Mesenchymal stem cell (in vitro differentiated cells and primary cell): ENCODE data around the gene GPC2. TPM values are rescaled to one million over a fixed set of nuclear protein-coding genes. Genes with fewer than 3 reads are reported as not detected.
"Not testable (repeated sequence)": the region's sequence is repeated elsewhere in the genome, so short reads cannot be mapped to it uniquely, and the experiment has no call there.

ENCODE experiments used
- DNase-seq: peaks from one replicate; pipeline ENCODE4 v3.0.0-alpha.2; 2013
- H2AFZ ChIP-seq: one replicate; pipeline ENCODE4 v1.6.1; 2013; ENCODE audit warnings: low read depth, mild to moderate bottlenecking, control low read depth, inconsistent platforms, low read length, moderate library complexity
- H2AK5ac ChIP-seq: 2 replicates; pipeline ENCODE4 v1.6.1; 2013; ENCODE audit warnings: low read length, moderate library complexity, mild to moderate bottlenecking, inconsistent platforms; ENCODE audit not compliant: severe bottlenecking
- H2BK120ac ChIP-seq: one replicate; pipeline ENCODE4 v1.6.1; 2013; ENCODE audit warnings: low read depth, mild to moderate bottlenecking, inconsistent platforms, low read length, moderate library complexity
- H2BK12ac ChIP-seq, 2 experiments: one replicate each; pipeline ENCODE4 v1.6.1; 2013; ENCODE audit warnings: inconsistent platforms in 2 of 2, low read length in 2 of 2, mild to moderate bottlenecking in 2 of 2, moderate library complexity in 2 of 2, control low read depth in 1 of 2
- H2BK15ac ChIP-seq: one replicate; pipeline ENCODE4 v1.6.1; 2013; ENCODE audit warnings: mild to moderate bottlenecking, low read depth, inconsistent platforms; ENCODE audit not compliant: poor library complexity, severe bottlenecking
- H2BK5ac ChIP-seq: 2 replicates; pipeline ENCODE4 v1.6.1; 2013; ENCODE audit warnings: low read depth, mild to moderate bottlenecking, low read length, control low read depth, inconsistent platforms; ENCODE audit not compliant: poor library complexity, severe bottlenecking
- H3K14ac ChIP-seq, 2 experiments: one replicate each; pipeline ENCODE4 v1.6.1; 2013; ENCODE audit warnings: inconsistent platforms in 2 of 2, low read length in 2 of 2, control low read depth in 1 of 2, mild to moderate bottlenecking in 1 of 2, moderate library complexity in 1 of 2
- H3K18ac ChIP-seq, 2 experiments: one replicate each; pipeline ENCODE4 v1.6.1; 2013; ENCODE audit warnings: inconsistent platforms in 2 of 2, low read length in 2 of 2, control low read depth in 1 of 2, low read depth in 1 of 2, mild to moderate bottlenecking in 1 of 2
- H3K23ac ChIP-seq, 2 experiments: one replicate each; pipeline ENCODE4 v1.6.1; 2013; ENCODE audit warnings: inconsistent platforms in 2 of 2, low read length in 2 of 2, mild to moderate bottlenecking in 2 of 2, moderate library complexity in 2 of 2, control low read depth in 1 of 2
- H3K27ac ChIP-seq: 2 replicates; pipeline ENCODE4 v1.5.1; 2013; ENCODE audit warnings: mild to moderate bottlenecking, moderate library complexity, low read length, control low read depth, inconsistent platforms; ENCODE audit not compliant: poor library complexity, severe bottlenecking
- H3K27me3 ChIP-seq, 2 experiments: 2 replicates each; pipeline versions ENCODE4 v1.6.1 to v1.7.0; 2013; ENCODE audit warnings: low read length in 2 of 2, mild to moderate bottlenecking in 2 of 2, moderate library complexity in 2 of 2, control low read depth in 1 of 2, inconsistent platforms in 1 of 2; ENCODE audit not compliant: control insufficient read depth in 1 of 2, insufficient read depth in 1 of 2
- H3K36me3 ChIP-seq, 2 experiments: 2 replicates each; pipeline versions ENCODE4 v1.6.1 to v1.7.0; 2013; ENCODE audit warnings: low read length in 2 of 2, control low read depth in 1 of 2, inconsistent platforms in 1 of 2, low read depth in 1 of 2, mild to moderate bottlenecking in 1 of 2; ENCODE audit not compliant: insufficient read depth in 2 of 2, control insufficient read depth in 1 of 2
- H3K4ac ChIP-seq, 2 experiments: one replicate each; pipeline ENCODE4 v1.6.1; 2013; ENCODE audit warnings: inconsistent platforms in 2 of 2, low read length in 2 of 2, mild to moderate bottlenecking in 2 of 2, moderate library complexity in 2 of 2, control low read depth in 1 of 2, low read depth in 1 of 2
- H3K4me1 ChIP-seq: 2 replicates; pipeline ENCODE4 v1.6.1; 2013; ENCODE audit warnings: low read depth, low read length, control low read depth; ENCODE audit not compliant: control insufficient read depth, insufficient read depth
- H3K4me2 ChIP-seq: 2 replicates; pipeline ENCODE4 v1.6.1; 2013; ENCODE audit warnings: low read length, mild to moderate bottlenecking, inconsistent platforms; ENCODE audit not compliant: poor library complexity, severe bottlenecking
- H3K4me3 ChIP-seq, 2 experiments: 2 replicates each; pipeline versions ENCODE4 v1.5.1 to v1.7.0; 2013; ENCODE audit warnings: low read length in 2 of 2, mild to moderate bottlenecking in 2 of 2, control low read depth in 1 of 2, low read depth in 1 of 2; ENCODE audit not compliant: insufficient read depth in 1 of 2
- H3K79me1 ChIP-seq: replicated peaks from 2 replicates; pipeline ENCODE4 v1.6.1; 2013; ENCODE audit warnings: mild to moderate bottlenecking, control low read depth, low read length, inconsistent platforms; ENCODE audit not compliant: poor library complexity, severe bottlenecking
- H3K9ac ChIP-seq: 2 replicates; pipeline ENCODE4 v1.7.0; 2013; ENCODE audit warnings: mild to moderate bottlenecking, low read length, moderate library complexity
- H3K9me3 ChIP-seq: 2 replicates; pipeline ENCODE4 v1.7.0; 2013; ENCODE audit warnings: mild to moderate bottlenecking, low read length; ENCODE audit not compliant: control insufficient read depth
- H4K8ac ChIP-seq: one replicate; pipeline ENCODE4 v1.6.1; 2013; ENCODE audit warnings: inconsistent platforms, mild to moderate bottlenecking, low read length, moderate library complexity
- H4K91ac ChIP-seq: one replicate; pipeline ENCODE4 v1.6.1; 2013; ENCODE audit warnings: mild to moderate bottlenecking, low read length, inconsistent platforms
- WGBS: methylation state at CpG from one replicate; pipeline ENCODE4 v1.1.7; 2013; ENCODE audit warnings: mixed read lengths; 5-methylcytosine and 5-hydroxymethylcytosine counted together
- polyA plus RNA-seq, 2 experiments: library from polyadenylated mRNA; stranded (reverse); fragments of 200-250 nt; gene quantifications; one replicate each; pipeline ENCODE4 v1.2.3, GENCODE V29; 2013

The GPC2 gene
- polyA plus RNA-seq (2013, experiment 1 of 2) = 3.4 TPM
- polyA plus RNA-seq (2013, experiment 2 of 2) = 2.7 TPM

DNA sequence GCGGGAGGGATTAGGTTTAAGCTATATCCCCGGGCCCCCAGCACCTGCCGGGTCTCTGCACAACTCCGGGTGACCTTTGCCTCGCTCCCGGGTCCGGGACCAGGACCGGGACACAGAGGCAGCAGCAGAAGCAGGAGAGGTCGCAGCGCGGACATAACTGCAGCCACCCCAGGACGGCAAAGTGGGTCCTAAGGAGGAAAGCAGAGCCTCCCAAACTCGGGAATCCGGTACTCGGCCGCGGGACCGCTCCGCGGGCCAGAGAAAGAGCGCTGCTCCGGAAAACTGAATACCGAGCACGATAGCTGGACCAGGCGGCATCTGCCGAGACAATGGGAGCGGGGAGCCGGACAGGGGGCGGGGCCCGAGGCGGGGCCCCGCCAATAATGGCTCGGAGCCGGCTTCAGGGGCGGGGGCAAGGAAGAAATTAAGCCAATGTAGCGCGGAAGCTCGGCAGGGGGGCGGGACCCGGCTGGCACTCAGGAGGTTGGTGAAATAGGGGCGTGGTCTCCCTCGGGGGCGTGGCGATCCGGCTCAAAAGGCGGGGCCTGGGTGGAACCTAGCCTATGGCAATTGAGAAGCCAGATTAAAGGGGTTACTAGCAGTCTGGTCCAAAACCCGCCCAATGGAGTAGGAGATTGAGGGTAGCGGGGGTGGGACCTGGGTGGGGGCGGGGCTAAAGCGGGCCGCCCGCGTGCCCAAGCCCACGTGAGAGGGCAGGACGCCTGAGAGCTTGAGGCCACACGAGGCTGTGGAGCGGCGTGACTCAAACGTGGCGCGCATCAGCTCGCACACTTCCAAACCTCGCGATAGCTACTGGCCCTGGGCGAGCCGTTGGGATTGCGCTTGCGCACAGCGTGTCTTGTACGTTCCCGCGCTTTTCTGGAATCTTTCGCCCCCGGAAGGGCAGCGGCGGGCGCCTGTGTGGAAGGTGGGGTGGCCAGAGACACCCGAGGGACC lies at the start of gene GPC2, which contains the start of gene STAG3:
TSS of gene GPC2 (minus strand) at position 337 of the 957 bp plus-strand sequence. CDS start at position 155, 182 bp downstream.
TSS of gene STAG3 (plus strand) at position 874 of the 957 bp plus-strand sequence. CDS start 2,639 bp downstream, outside the sequence.
- Histone ChIP-seq H3K36me3 (peaks cover 0 to 16% of the 10 kb centered on the region in 2 experiments), H3K9ac (peak within 1 kb of the TSS; percentile 78), H3K79me1 (peaks cover 4% of the 10 kb centered on the region), H2AFZ (peak within 1 kb of the TSS; percentile 80), H3K4me3 (peak within 1 kb of the TSS; percentile 64 to 80), H2BK120ac (no peak within 1 kb of the TSS), H4K91ac (no peak within 1 kb of the TSS), H3K4me2 (peak within 1 kb of the TSS; percentile 64), H3K27me3 (peaks cover 13 to 17% of the 10 kb centered on the region in 2 experiments), H2BK5ac (no peak within 1 kb of the TSS), H3K14ac (no peak within 1 kb of the TSS), H3K9me3 (no peaks in the 10 kb centered on the region), H3K18ac (peak within 1 kb of the TSS; percentile 23 to 40), H3K4ac (peak within 1 kb of the TSS in 1 of 2 experiments; percentile 19), H3K27ac (no peak within 1 kb of the TSS), H2BK12ac (no peak within 1 kb of the TSS), H4K8ac (peak within 1 kb of the TSS; percentile 5), H2AK5ac (no peak within 1 kb of the TSS), H2BK15ac (peak within 1 kb of the TSS; percentile 94), H3K4me1 (peaks cover 7% of the 10 kb centered on the region), H3K23ac (no peak within 1 kb of the TSS)
- WGBS = 20% methylated on average over 78 of the region's 78 CpGs
- DNase-seq = peak; percentile 96

GRCh38 chr7:100224891-100225290 lies 47.7 kb upstream of the GPC2 start:
- not testable (repeated sequence) for H3K4ac ChIP-seq, H3K27me3 ChIP-seq, H3K9me3 ChIP-seq, H3K18ac ChIP-seq, H2BK15ac ChIP-seq, H4K91ac ChIP-seq, H3K4me3 ChIP-seq, H3K79me1 ChIP-seq, H3K23ac ChIP-seq, H2AK5ac ChIP-seq, H4K8ac ChIP-seq, H2BK5ac ChIP-seq, H3K9ac ChIP-seq, H2AFZ ChIP-seq, H3K4me1 ChIP-seq, H2BK120ac ChIP-seq, H2BK12ac ChIP-seq, DNase-seq, H3K4me2 ChIP-seq, H3K27ac ChIP-seq, H3K14ac ChIP-seq
- WGBS = 93% methylated on average over 6 of the region's 6 CpGs
- H3K36me3 ChIP-seq = peaks cover 0 to 57% of the 10 kb centered on the region in 2 experiments

- H2BK12ac ChIP-seq, DNase-seq, H3K4me3 ChIP-seq, H2BK120ac ChIP-seq, H3K27me3 ChIP-seq, H3K27ac ChIP-seq, H3K18ac ChIP-seq, H2AK5ac ChIP-seq, H3K79me1 ChIP-seq, H2BK15ac ChIP-seq, H2AFZ ChIP-seq, H3K4me2 ChIP-seq, H4K91ac ChIP-seq, H3K4ac ChIP-seq, H3K14ac ChIP-seq, H3K9ac ChIP-seq, H3K4me1 ChIP-seq, H2BK5ac ChIP-seq, H4K8ac ChIP-seq, H3K23ac ChIP-seq, H3K9me3 ChIP-seq: not testable (repeated sequence)
- H3K36me3 ChIP-seq = peaks cover 0 to 62% of the 10 kb centered on the region in 2 experiments
- 93% methylated on average over 16 of the region's 17 CpGs for WGBS
These were observed 46.3 kb upstream of the GPC2 start for GRCh38 chr7:100223376-100223927.
